Fibroblast of pulmonary artery (primary cell): ENCODE measurements around the gene CDHR3.

Experiments
- DNase-seq: peaks from one replicate; pipeline ENCODE4 v3.0.0-alpha.2; 2010; ENCODE audit warnings: low read depth
- H3K4me3 ChIP-seq: replicated peaks from 2 replicates; pipeline ENCODE4 v1.5.1; 2011; ENCODE audit warnings: low read depth, mild to moderate bottlenecking, control low read depth, low read length, moderate library complexity
- TF ChIP-seq, protein P1 (sequence below): IDR thresholded peaks from 2 replicates; pipeline ENCODE4 v1.5.1; 2011; ENCODE audit warnings: mild to moderate bottlenecking, control low read depth, low read length, inconsistent platforms; ENCODE audit errors: missing control alignments

CDHR3 gene, protein sequence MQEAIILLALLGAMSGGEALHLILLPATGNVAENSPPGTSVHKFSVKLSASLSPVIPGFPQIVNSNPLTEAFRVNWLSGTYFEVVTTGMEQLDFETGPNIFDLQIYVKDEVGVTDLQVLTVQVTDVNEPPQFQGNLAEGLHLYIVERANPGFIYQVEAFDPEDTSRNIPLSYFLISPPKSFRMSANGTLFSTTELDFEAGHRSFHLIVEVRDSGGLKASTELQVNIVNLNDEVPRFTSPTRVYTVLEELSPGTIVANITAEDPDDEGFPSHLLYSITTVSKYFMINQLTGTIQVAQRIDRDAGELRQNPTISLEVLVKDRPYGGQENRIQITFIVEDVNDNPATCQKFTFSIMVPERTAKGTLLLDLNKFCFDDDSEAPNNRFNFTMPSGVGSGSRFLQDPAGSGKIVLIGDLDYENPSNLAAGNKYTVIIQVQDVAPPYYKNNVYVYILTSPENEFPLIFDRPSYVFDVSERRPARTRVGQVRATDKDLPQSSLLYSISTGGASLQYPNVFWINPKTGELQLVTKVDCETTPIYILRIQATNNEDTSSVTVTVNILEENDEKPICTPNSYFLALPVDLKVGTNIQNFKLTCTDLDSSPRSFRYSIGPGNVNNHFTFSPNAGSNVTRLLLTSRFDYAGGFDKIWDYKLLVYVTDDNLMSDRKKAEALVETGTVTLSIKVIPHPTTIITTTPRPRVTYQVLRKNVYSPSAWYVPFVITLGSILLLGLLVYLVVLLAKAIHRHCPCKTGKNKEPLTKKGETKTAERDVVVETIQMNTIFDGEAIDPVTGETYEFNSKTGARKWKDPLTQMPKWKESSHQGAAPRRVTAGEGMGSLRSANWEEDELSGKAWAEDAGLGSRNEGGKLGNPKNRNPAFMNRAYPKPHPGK

GRCh38 chr7:105963038-105963667 is at the start of gene CDHR3:
Gene CDHR3 (plus strand): TSS chr7:105963264. CDS start chr7:105963319, 55 bp downstream.
- H3K4me3 ChIP-seq = no peak within 1 kb of the TSS
- TF ChIP-seq, protein P1, sequence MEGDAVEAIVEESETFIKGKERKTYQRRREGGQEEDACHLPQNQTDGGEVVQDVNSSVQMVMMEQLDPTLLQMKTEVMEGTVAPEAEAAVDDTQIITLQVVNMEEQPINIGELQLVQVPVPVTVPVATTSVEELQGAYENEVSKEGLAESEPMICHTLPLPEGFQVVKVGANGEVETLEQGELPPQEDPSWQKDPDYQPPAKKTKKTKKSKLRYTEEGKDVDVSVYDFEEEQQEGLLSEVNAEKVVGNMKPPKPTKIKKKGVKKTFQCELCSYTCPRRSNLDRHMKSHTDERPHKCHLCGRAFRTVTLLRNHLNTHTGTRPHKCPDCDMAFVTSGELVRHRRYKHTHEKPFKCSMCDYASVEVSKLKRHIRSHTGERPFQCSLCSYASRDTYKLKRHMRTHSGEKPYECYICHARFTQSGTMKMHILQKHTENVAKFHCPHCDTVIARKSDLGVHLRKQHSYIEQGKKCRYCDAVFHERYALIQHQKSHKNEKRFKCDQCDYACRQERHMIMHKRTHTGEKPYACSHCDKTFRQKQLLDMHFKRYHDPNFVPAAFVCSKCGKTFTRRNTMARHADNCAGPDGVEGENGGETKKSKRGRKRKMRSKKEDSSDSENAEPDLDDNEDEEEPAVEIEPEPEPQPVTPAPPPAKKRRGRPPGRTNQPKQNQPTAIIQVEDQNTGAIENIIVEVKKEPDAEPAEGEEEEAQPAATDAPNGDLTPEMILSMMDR = no peak
- no peak for DNase-seq

- TF ChIP-seq, protein P1 = no peak
- no peak for DNase-seq
- H3K4me3 ChIP-seq = no peak overlapping the region
Observed at GRCh38 chr7:105913947-105914346, 49.1 kb upstream of the CDHR3 start.

- TF ChIP-seq, protein P1 = no peak
- H3K4me3 ChIP-seq = no peak overlapping the region
- DNase-seq = peak; percentile 40
Observed at GRCh38 chr7:105916603-105917002, 46.5 kb upstream of the CDHR3 start.

GRCh38 chr7:105917659-105918058 is 45.4 kb upstream of the CDHR3 start:
- TF ChIP-seq, protein P1 = no peak
- no peak for DNase-seq
- H3K4me3 ChIP-seq = no peak overlapping the region

DNA sequence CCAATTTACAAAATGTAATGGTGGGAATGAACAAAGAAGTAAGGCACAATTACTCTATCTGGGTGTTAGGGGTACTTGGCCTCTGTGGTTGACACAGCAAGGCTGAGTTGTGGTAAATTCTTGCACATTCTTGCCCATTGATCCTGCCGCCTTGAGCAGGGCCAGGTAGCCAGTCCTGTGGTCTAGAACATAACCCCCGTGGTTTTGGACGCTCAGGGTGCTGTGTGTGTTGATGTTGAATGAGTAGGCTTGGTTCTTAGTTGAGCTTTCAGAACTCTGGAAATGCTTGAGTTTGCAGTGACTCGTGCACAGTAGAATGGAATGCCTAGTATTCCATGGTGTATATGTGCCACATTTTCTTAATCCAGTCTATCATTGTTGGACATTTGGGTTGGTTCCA is 42.3 kb upstream of the CDHR3 start:
- TF ChIP-seq, protein P1 = no peak
- DNase-seq = no peak

GRCh38 chr7:105924945-105925344 is 38.1 kb upstream of the CDHR3 start:
- DNase-seq = no peak

More for the DNA sequence above, 42.3 kb upstream of the CDHR3 start:
- no peak overlapping the region for H3K4me3 ChIP-seq

More at GRCh38 chr7:105924945-105925344, 38.1 kb upstream of the CDHR3 start:
- H3K4me3 ChIP-seq = no peak overlapping the region
- TF ChIP-seq, protein P1 = no peak
